SW480 (cell line): Measurements from ENCODE around the gene GPATCH3.
A peak's percentile ranks its signal among the peaks of the same experiment; 100 is the strongest.
"Not testable (repeated sequence)": the region's sequence is repeated elsewhere in the genome, so short reads cannot be mapped to it uniquely, and the experiment has no call there.

ENCODE experiments used
- DNase-seq: peaks from one replicate; pipeline ENCODE4 v3.0.0-alpha.2; 2016; ENCODE audit warnings: low spot score

The GPATCH3 gene

GRCh38 chr1:26912147-26912490 is 11.9 kb upstream of the GPATCH3 start:
- DNase-seq: no peak

GRCh38 chr1:26911399-26912146 is 11.3 kb upstream of the GPATCH3 start:
- DNase-seq: no peak

- DNase-seq: no peak
Measured at GRCh38 chr1:26910343-26911160, 10.3 kb upstream of the GPATCH3 start.

- no peak for DNase-seq
Measured at GRCh38 chr1:26909951-26910342, 9.7 kb upstream of the GPATCH3 start.

GRCh38 chr1:26907071-26907917 is 7.0 kb upstream of the GPATCH3 start:
- peak; percentile 43 for DNase-seq

GRCh38 chr1:26900815-26901511 is 696 bp upstream of the GPATCH3 start:
- no peak for DNase-seq

GRCh38 chr1:26897351-26897750 is 2.9 kb downstream of the GPATCH3 start:
- no peak for DNase-seq

- no peak for DNase-seq
Measured at GRCh38 chr1:26894263-26894662, 6.0 kb downstream of the GPATCH3 start.

GRCh38 chr1:26890467-26890796 is 9.8 kb downstream of the GPATCH3 start:
- DNase-seq: no peak

GRCh38 chr1:26889551-26890466 is 10.5 kb downstream of the GPATCH3 start, which contains the start of gene GPN2:
Gene GPN2, minus strand, starts transcription at chr1:26890283. Its CDS starts 187 bp downstream, at chr1:26890096.
- peak; percentile 69 for DNase-seq

- DNase-seq: no peak
Measured at GRCh38 chr1:26888231-26888630, 12.0 kb downstream of the GPATCH3 start.

GRCh38 chr1:26887125-26887524 is 13.1 kb downstream of the GPATCH3 start:
- peak; percentile 28 for DNase-seq

GRCh38 chr1:26882696-26883463 is 17.4 kb downstream of the GPATCH3 start:
- DNase-seq: no peak

GRCh38 chr1:26881611-26882010 is 18.7 kb downstream of the GPATCH3 start:
- DNase-seq: not testable (repeated sequence)

GRCh38 chr1:26879793-26880192 is 20.5 kb downstream of the GPATCH3 start:
- no peak for DNase-seq

GRCh38 chr1:26877326-26877725 is 22.9 kb downstream of the GPATCH3 start:
- peak; percentile 18 for DNase-seq

- no peak for DNase-seq
Measured at GRCh38 chr1:26874896-26875295, 25.4 kb downstream of the GPATCH3 start.

GRCh38 chr1:26873097-26873496 is 27.2 kb downstream of the GPATCH3 start:
- not testable (repeated sequence) for DNase-seq

GRCh38 chr1:26864610-26865480 is 35.4 kb downstream of the GPATCH3 start:
- peak; percentile 96 for DNase-seq
